ENCODE results near the gene SPEM2. TPM values are rescaled to one million over a fixed set of nuclear protein-coding genes. Genes with fewer than 3 reads are reported as not detected.

SPEM2 gene
- total RNA-seq, 2 donors from 2014 or later: not detected

GRCh38 chr17:7439462-7440112, 14.2 kb downstream of the SPEM2 start, which contains the start of gene FGF11:
TSS of gene FGF11 (plus strand) at chr17:7439512. CDS start at chr17:7439621, 109 bp downstream.
- Histone ChIP-seq H3K4me3 (peak within 1 kb of the TSS; percentile 83), H3K36me3 (no peaks in the 10 kb centered on the region), H3K9me3 (no peaks in the 10 kb centered on the region), H3K27me3 (replicated peaks; ENCODE audit: insufficient read depth) (peaks cover 5% of the 10 kb centered on the region), H3K4me1 (ENCODE audit: control insufficient read depth in 1 of 2, low read depth in 2 of 2) (peaks cover 27 to 61% of the 10 kb centered on the region in 2 donors), H3K27ac (peak within 1 kb of the TSS in 1 of 2 donors; percentile 38)
- TF ChIP-seq CTCF (IDR thresholded peaks at IDR 0.05): no peak
- ATAC-seq (ENCODE audit: insufficient number of reproducible peaks, low FRiP score, low read depth) (no peak), DNase-seq (ENCODE audit: low spot score) (no peak)

- Histone ChIP-seq H3K4me1 (ENCODE audit: control insufficient read depth in 1 of 2, low read depth in 2 of 2) (peaks cover 32 to 66% of the 10 kb centered on the region in 2 donors), H3K4me3 (peak overlapping the region; percentile 63), H3K27me3 (replicated peaks; ENCODE audit: insufficient read depth) (peaks cover 5% of the 10 kb centered on the region), H3K27ac (no peak overlapping the region), H3K36me3 (no peaks in the 10 kb centered on the region), H3K9me3 (no peaks in the 10 kb centered on the region)
- no peak for TF ChIP-seq CTCF (IDR thresholded peaks at IDR 0.05)
- DNase-seq (ENCODE audit: low spot score) (no peak), ATAC-seq (ENCODE audit: insufficient number of reproducible peaks, low FRiP score, low read depth) (no peak)
These were observed 14.9 kb downstream of the SPEM2 start for GRCh38 chr17:7440113-7440833.

- Histone ChIP-seq H3K4me3 (peak overlapping the region; percentile 63), H3K27me3 (replicated peaks; ENCODE audit: insufficient read depth) (peaks cover 5% of the 10 kb centered on the region), H3K4me1 (ENCODE audit: control insufficient read depth in 1 of 2, low read depth in 2 of 2) (peaks cover 32 to 66% of the 10 kb centered on the region in 2 donors), H3K36me3 (no peaks in the 10 kb centered on the region), H3K9me3 (no peaks in the 10 kb centered on the region), H3K27ac (no peak overlapping the region)
- DNase-seq (ENCODE audit: low spot score): no peak
- no peak for ATAC-seq (ENCODE audit: insufficient number of reproducible peaks, low FRiP score, low read depth)
- TF ChIP-seq CTCF (IDR thresholded peaks at IDR 0.05): no peak
These were observed 15.4 kb downstream of the SPEM2 start for GRCh38 chr17:7440834-7441195.

GRCh38 chr17:7441266-7441665, 15.8 kb downstream of the SPEM2 start:
- Histone ChIP-seq H3K27ac (no peak overlapping the region), H3K36me3 (no peaks in the 10 kb centered on the region), H3K4me3 (no peak overlapping the region), H3K9me3 (no peaks in the 10 kb centered on the region), H3K4me1 (ENCODE audit: control insufficient read depth in 1 of 2, low read depth in 2 of 2) (peaks cover 32 to 64% of the 10 kb centered on the region in 2 donors), H3K27me3 (replicated peaks; ENCODE audit: insufficient read depth) (peaks cover 5% of the 10 kb centered on the region)
- no peak for TF ChIP-seq CTCF (IDR thresholded peaks at IDR 0.05)
- ATAC-seq (ENCODE audit: insufficient number of reproducible peaks, low FRiP score, low read depth) (no peak), DNase-seq (ENCODE audit: low spot score) (no peak)

- Histone ChIP-seq H3K27ac (no peak overlapping the region), H3K4me3 (no peak overlapping the region), H3K36me3 (no peaks in the 10 kb centered on the region), H3K9me3 (no peaks in the 10 kb centered on the region), H3K27me3 (replicated peaks; ENCODE audit: insufficient read depth) (peaks cover 5% of the 10 kb centered on the region), H3K4me1 (ENCODE audit: control insufficient read depth in 1 of 2, low read depth in 2 of 2) (peaks cover 27 to 55% of the 10 kb centered on the region in 2 donors)
- DNase-seq (ENCODE audit: low spot score) (no peak), ATAC-seq (ENCODE audit: insufficient number of reproducible peaks, low FRiP score, low read depth) (no peak)
- TF ChIP-seq CTCF (IDR thresholded peaks at IDR 0.05): no peak
These were observed 16.7 kb downstream of the SPEM2 start for GRCh38 chr17:7442142-7442541.
